Right lobe of liver (tissue), 6 donors: Measurements from ENCODE around the gene TNKS1BP1. TPM values are rescaled to one million over a fixed set of nuclear protein-coding genes. Genes with fewer than 3 reads are reported as not detected.

ENCODE experiments used
- ATAC-seq, 4 donors: fragments of 200-7000 bp; cut with Tn5 transposase; one replicate each; pipeline ENCODE4 v1.9.1; 2020; ENCODE audit warnings: mild to moderate bottlenecking in 4 of 4, moderate library complexity in 4 of 4
- DNase-seq, 3 donors: peaks; one replicate each; pipeline ENCODE4 v3.0.0-alpha.2; 2020
- H3K27ac ChIP-seq, 3 donors: fragments of 200-600 bp; one replicate each; pipeline ENCODE4 v1.8.0; 2022
- H3K27me3 ChIP-seq, 2 donors: fragments of 200-600 bp; one replicate each; pipeline ENCODE4 v1.8.0; 2022
- H3K36me3 ChIP-seq, 4 donors: fragments of 200-600 bp; sonication (generic) in 1 of 4; one replicate each; pipeline versions ENCODE4 v1.5.1 to v1.8.0; 2017 to 2022; ENCODE audit warnings: control low read depth in 1 of 4
- H3K4me1 ChIP-seq, 4 donors: fragments of 200-600 bp; sonication (generic) in 1 of 4; one replicate each; pipeline versions ENCODE4 v1.5.1 to v1.8.0; 2017 to 2022; ENCODE audit warnings: control low read depth in 1 of 4
- H3K4me3 ChIP-seq, 3 donors: fragments of 200-600 bp; one replicate each; pipeline ENCODE4 v1.8.0; 2022
- H3K9me3 ChIP-seq, 4 donors: fragments of 200-600 bp; sonication (generic) in 1 of 4; one replicate each; pipeline versions ENCODE4 v1.5.1 to v1.8.0; 2017 to 2022; ENCODE audit warnings: control low read depth in 1 of 4
- CTCF ChIP-seq, 4 donors: fragments of 200-600 bp in 3 of 4; fragments of 450-650 bp in 1 of 4; IDR thresholded peaks; one replicate each; pipeline versions ENCODE4 v1.5.1 to v1.8.0; 2016 to 2022; ENCODE audit warnings: antibody characterized with exemption in 4 of 4, mild to moderate bottlenecking in 2 of 4
- POLR2A ChIP-seq: fragments of 450-650 bp; IDR thresholded peaks from one replicate; pipeline ENCODE4 v1.6.1; 2017; ENCODE audit warnings: antibody characterized with exemption, mild to moderate bottlenecking
- WGBS: methylation state at CpG from one replicate; pipeline ENCODE4 v1.1.6; 2018; ENCODE audit warnings: low coverage, low lambda C conversion rate; ENCODE audit not compliant: insufficient coverage; ENCODE audit errors: missing lambda C conversion rate; 5-methylcytosine and 5-hydroxymethylcytosine counted together
- intact Hi-C, 2 donors: fragments of 100-400 bp; cut with DNase I; formaldehyde crosslinking; loops; one replicate each; pipeline versions ENCODE4 v1.11.2 to v1.14.1; 2022
- total RNA-seq, 6 experiments: library from RNA; depleted of rRNA in 2 of 6; stranded (reverse); fragments of >200 nt in 2 of 6; fragmentation: NEBNext Ultra II Directional in 3 of 6; extraction: Animal tissue kit (Norgen Biotek cat#: 25700) in 3 of 6; gene quantifications; one replicate each; pipeline versions ENCODE4 v1.1.0 to v1.2.4, GENCODE V29; 2016 to 2023
- donor health status: DM: no; HTN: yes; CAD: no.
- donor health status: DM: no; HTN: no; CAD: no.
- donor health status: DM: no; HTN: no; CAD: no.
- donor health status: DM: no; HTN: yes; CAD: no.
- donor health status: DM: no; HTN: yes; CAD: no.

TNKS1BP1 gene
- total RNA-seq, 6 experiments from 2014 or later, result 52.4 to 124 (median 92.7) TPM

DNA sequence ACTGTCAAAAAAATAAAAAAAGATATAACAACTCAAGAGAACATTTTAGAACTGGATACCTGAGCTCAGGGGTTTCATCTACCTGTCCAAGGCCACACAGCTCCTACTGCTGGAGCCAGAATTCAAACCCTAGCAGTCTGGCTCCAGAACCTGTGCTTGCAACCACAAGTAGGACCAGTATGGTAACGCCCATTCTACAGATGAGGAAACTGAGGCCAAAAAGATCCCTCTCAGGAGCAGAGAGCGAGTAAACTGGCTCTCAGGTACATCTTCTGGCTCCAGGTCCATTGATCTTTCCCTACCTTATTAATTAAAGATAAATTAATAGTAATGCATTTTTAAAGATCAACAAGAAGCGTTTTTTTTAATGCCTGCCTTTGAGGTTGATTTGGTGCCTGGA is 32.6 kb upstream of the TNKS1BP1 start:
- no peak for DNase-seq
- WGBS, result 97% methylated on average over 2 of the region's 3 CpGs

DNA sequence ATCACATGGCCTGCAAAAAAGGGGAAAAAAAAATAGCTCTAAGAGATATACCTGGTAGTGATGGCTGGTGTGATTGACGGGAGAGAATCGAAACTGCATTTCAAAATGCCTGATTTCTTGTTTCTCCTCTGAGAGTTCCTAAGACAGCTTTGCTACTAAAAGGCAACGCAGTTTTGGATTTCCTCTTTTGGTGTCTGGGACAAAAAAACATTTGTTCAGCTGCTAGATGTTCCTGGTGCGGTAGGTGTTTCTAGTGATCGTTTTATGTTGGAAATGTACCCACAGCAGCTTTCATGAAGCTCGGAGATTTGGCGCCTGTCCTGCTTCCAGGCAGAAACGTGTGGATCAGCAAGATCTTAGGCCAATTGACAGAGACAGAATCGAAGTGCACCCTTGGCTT is 31.5 kb upstream of the TNKS1BP1 start:
- Histone ChIP-seq H3K27me3 (no peaks in the 10 kb centered on the region), H3K27ac (peak overlapping the region in 2 of 3 donors; percentile 47 to 52), H3K9me3 (no peaks in the 10 kb centered on the region), H3K4me1 (peaks cover 0 to 5% (median 1%) of the 10 kb centered on the region in 4 donors), H3K36me3 (no peaks in the 10 kb centered on the region), H3K4me3 (peak overlapping the region in 2 of 3 donors; percentile 25 to 44)
- intact Hi-C loops, result no loop called here
- 13% methylated on average over 9 of the region's 9 CpGs for WGBS
- TF ChIP-seq POLR2A, result no peak
- no peak for TF ChIP-seq CTCF (IDR thresholded peaks at IDR 0.05)
- ATAC-seq (peak; percentile 67 to 85 (median 73)), DNase-seq (peak in 2 of 3 donors; percentile 38 to 75)

More for the DNA sequence above, 32.6 kb upstream of the TNKS1BP1 start:
- H3K27me3 ChIP-seq, result no peaks in the 10 kb centered on the region
- no peak overlapping the region for H3K4me3 ChIP-seq
- no peak for ATAC-seq
- no peaks in the 10 kb centered on the region for H3K36me3 ChIP-seq
- H3K9me3 ChIP-seq, result no peaks in the 10 kb centered on the region
- TF ChIP-seq POLR2A, result no peak
- no peak for TF ChIP-seq CTCF (IDR thresholded peaks at IDR 0.05)
- H3K4me1 ChIP-seq, result peaks cover 0 to 5% (median 1%) of the 10 kb centered on the region in 4 donors
- no peak overlapping the region for H3K27ac ChIP-seq
- intact Hi-C loops, result no loop called here

- intact Hi-C loops, result no loop called here
- TF ChIP-seq POLR2A (no peak), CTCF (IDR thresholded peaks at IDR 0.05) (no peak)
- DNase-seq (no peak), ATAC-seq (no peak)
- no peaks in the 10 kb centered on the region for H3K27me3 ChIP-seq
- no peak overlapping the region for H3K4me3 ChIP-seq
- H3K27ac ChIP-seq, result no peak overlapping the region
- peaks cover 0 to 5% (median 1%) of the 10 kb centered on the region in 4 donors for H3K4me1 ChIP-seq
- no peaks in the 10 kb centered on the region for H3K36me3 ChIP-seq
- H3K9me3 ChIP-seq, result no peaks in the 10 kb centered on the region
- 61% methylated on average over 4 of the region's 6 CpGs for WGBS
These were observed 29.9 kb upstream of the TNKS1BP1 start for GRCh38 chr11:57354699-57355098.

GRCh38 chr11:57353852-57354251 is 29.1 kb upstream of the TNKS1BP1 start:
- Histone ChIP-seq H3K4me3 (no peak overlapping the region), H3K27me3 (no peaks in the 10 kb centered on the region), H3K4me1 (peaks cover 0 to 5% (median 1%) of the 10 kb centered on the region in 4 donors), H3K9me3 (no peaks in the 10 kb centered on the region), H3K27ac (no peak overlapping the region), H3K36me3 (no peaks in the 10 kb centered on the region)
- intact Hi-C loops, result no loop called here
- ATAC-seq, result no peak
- 73% methylated on average over 3 of the region's 4 CpGs for WGBS
- DNase-seq, result no peak
- no peak for TF ChIP-seq POLR2A
- TF ChIP-seq CTCF (IDR thresholded peaks at IDR 0.05), result no peak

GRCh38 chr11:57353446-57353845 is 28.7 kb upstream of the TNKS1BP1 start:
- H3K27me3 ChIP-seq, result no peaks in the 10 kb centered on the region
- DNase-seq (no peak), ATAC-seq (no peak)
- no peaks in the 10 kb centered on the region for H3K36me3 ChIP-seq
- WGBS, result 67% methylated on average over 4 of the region's 4 CpGs
- H3K27ac ChIP-seq, result no peak overlapping the region
- intact Hi-C loops, result no loop called here
- H3K9me3 ChIP-seq, result no peaks in the 10 kb centered on the region
- TF ChIP-seq POLR2A (no peak), CTCF (IDR thresholded peaks at IDR 0.05) (no peak)
- peaks cover 0 to 5% (median 1%) of the 10 kb centered on the region in 4 donors for H3K4me1 ChIP-seq
- no peak overlapping the region for H3K4me3 ChIP-seq
